Measurements from ENCODE around the gene TBRG1.

The TBRG1 gene

DNA sequence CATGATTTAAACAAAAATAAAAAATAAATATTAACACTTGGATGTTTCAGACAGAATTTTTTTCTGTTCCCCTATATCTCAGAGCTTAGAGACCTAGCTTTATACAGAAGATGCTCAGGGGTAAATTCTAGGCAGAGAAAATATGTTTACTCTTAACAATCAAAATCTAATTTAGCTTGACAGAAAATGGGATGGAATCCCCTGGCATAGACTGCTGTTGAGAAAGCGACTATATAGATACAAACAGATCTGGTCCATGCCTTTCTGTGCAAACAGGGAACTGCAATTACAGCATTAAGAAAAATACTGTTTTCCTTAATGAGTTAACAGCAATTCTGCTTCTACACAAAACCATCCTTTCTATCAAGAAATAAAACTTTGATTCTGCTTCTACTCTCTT, 36.3 kb downstream of the TBRG1 start:
- no peak for DNase-seq (ENCODE audit: low spot score)

DNA sequence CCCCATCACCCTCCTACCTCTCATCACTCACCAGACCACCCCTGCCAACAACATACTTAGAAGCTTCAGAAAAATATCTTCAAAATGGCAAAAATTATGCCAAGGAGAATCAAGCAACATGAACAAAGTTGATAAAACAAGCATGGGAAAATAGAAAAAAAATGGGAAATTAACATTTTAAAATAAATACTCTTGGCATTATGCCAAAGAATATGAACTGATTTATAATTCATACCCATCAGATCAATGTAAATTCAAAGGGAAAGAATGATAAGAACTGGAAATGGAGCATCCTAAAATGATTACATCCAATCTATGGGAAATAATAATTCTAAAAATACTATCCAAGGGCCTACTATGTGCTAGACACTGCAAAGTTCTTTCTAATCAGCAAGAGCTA, 38.9 kb downstream of the TBRG1 start:
- no peak for DNase-seq (ENCODE audit: low spot score)

DNA sequence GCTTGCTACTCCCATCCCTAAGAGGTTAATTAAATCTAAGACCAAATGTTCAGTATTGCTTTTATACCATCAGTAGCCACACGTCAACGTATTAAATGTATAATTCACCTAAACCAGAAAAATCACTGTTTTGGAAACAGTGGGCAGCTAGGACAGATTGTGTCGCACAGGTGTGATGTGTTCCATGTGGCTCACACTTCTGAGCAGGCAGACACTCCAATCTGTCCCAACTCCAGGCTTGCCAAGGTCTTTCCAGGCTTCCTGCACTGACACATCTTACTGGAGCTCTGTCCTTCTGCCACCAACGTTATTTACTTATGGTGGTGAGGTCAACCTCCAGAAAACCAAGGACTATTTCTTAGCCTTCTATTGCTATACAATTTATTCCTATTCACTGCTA, 39.4 kb downstream of the TBRG1 start:
- DNase-seq (ENCODE audit: low spot score): no peak

DNA sequence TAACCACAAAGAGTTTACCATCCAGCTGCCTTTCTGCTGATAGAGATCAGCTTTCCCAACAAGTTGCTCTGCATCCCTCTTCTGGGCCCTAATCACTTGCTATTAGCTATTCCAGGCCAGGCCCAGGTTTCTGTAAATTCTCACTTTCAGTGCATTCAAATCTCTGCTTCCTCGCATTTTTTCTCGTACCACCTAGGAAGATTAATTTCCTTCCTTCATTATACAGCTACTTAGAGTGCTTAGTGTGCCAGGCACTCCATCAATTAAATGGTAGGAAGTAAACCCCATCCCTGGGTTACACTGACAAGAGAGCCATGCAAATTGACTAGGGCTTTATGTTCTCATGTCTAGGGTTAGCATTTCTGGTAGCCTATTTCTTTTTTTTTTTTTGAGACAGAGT, 41.2 kb downstream of the TBRG1 start:
- no peak for DNase-seq (ENCODE audit: low spot score)

DNA sequence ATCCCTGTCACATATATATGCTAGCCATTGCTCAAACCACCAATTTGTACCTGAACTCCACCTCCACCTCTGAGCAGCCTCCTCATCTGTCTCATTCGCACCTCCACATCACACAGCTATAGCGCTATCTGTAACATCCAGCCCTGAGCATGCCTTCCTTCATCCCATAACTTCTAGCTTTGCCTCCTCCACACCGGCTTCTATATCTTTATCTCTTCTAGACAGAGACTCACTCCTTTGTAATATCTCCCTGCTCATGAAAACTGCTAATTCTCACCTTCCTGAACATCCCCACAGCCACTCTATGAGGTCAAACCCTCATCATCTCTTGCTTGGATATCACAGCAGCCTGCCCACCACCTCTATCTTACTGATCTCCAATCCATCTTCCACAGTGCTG, 44.9 kb downstream of the TBRG1 start:
- DNase-seq (ENCODE audit: low spot score): no peak

DNA sequence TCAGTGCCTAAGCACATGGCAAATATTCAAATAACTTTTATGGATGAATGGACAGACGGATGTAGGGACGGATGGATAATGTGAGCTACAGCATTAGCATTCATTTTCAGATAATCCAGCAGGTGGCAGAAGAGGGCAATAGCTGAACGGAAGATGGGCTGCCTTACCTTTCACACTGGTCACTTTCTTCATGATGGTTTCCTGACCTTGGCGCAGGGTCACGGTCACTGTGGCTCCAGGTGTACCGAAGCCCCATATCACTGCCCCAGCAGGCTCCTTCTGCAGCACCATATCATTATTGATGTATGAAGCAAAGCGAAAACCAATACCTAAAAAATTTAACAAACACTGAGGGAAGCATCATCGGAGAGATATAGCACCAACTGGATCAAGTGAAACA, 46.5 kb downstream of the TBRG1 start:
- peak; percentile 56 for DNase-seq (ENCODE audit: low spot score)

DNA sequence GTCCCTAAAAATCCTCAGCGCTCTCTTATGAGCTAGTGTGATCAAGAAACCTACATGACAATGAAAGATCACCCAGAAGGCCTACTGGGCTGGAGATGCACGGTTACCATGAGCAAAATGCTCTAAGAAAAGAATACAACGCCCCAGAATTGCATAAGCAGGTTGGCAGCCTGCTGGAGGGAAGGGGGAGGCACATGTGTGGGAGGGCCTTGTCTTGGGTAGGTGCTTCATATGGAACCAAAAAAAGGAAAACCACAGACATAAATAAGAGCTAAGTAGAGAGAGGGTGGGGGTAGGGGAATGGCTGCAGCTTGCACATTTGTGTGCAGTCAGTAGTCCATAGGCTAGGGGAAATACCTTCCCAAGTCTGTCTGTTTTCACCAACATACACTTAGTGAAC, 48.1 kb downstream of the TBRG1 start:
- DNase-seq (ENCODE audit: low spot score): no peak

DNA sequence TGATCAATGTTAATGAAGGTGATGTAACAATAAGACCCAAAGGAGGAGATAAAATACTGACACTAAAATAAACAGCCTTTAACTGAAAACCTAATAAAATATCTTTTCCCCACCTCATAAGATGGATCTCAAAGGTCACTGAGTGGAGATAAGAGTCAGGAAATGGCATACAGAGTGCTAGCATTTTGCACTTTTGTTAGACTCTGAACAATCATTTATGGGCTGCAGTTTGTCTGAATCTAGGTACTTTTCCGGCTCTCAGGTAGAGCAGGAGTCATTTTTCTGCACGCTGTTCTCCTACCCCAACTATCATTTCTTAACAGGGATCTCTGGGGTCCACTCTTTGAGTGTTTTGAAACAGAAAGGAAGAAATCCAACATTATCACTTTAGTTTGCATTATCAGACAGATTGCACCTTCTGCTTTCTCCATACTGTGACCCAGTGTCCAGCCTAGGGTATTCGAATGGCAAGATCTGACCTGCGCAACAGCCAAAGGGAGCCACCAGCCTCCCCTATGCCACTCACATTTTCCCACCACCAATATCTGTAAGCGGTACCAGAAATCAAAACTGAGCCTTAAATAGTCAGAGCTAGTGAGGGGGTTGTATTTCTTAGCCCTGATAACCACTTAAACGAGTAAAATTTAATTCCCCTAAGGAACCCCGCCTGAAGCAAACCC, 50.0 kb downstream of the TBRG1 start:
- DNase-seq (ENCODE audit: low spot score): no peak

DNA sequence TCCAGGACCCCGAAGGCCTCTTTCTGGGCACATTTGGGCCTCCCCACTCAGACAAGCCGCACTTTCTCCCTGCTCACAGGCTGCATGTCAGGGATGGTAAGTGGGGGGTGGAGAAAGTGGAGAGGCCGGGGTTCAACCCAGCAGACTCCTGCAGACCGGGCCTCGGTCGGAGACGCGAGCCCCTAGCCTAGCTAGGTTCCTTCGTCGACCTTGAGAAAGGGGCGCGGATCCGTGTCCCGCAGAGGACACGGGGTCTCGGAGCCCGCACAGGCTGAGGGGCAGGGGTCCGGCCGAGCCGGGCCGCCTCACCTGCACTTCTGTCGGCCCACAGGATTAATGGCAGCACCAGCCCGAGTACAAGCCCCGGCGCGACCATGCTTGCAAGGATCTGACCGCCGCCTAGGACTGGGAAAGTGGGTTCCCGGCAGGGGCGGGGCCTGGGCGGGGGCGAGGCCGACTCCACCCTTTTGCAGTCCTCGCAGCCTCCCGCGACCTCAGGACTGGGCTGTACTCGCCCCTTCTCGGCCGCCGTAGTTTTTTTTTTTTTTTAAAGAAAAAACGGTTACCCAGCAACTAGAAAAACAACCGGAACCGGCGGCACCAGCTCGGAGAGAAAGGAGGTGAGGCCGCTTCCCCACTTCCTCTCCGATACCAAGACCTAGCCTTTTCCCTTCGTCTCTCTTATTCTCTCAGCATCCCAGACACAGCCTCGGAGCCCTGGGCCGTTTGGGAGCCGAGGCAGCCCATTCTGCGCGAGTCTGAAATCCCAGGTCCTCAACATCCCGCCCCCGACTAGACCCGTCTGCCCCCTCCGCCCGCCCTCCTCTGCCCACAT, 50.9 kb downstream of the TBRG1 start, which contains the start of the genes SIAE and SPA17:
Gene SIAE (minus strand): TSS at position 407 of the 835 bp plus-strand sequence. CDS start 31 bp downstream, at position 376.
Gene SPA17 (plus strand): TSS at position 572 of the 835 bp plus-strand sequence. CDS start 1,361 bp downstream, outside the sequence.
- DNase-seq (ENCODE audit: low spot score): peak; percentile 87

DNA sequence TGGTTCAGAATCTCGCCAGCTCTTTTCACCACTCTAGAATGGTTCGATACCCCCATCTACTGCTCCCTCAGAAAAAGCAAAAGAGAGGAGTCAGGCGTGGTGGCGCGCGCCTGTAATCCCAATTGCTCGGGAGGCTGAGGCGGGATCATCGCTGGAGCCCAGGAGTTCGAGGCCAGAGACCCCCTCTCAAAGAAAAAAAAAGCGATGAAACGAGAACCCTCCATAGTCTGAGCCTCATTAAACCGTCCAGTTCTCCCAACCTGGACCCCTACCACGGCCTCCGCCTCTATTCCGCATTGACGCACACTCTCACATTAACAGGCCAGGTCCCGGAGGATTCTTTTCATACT, 51.5 kb downstream of the TBRG1 start:
- DNase-seq (ENCODE audit: low spot score): no peak

DNA sequence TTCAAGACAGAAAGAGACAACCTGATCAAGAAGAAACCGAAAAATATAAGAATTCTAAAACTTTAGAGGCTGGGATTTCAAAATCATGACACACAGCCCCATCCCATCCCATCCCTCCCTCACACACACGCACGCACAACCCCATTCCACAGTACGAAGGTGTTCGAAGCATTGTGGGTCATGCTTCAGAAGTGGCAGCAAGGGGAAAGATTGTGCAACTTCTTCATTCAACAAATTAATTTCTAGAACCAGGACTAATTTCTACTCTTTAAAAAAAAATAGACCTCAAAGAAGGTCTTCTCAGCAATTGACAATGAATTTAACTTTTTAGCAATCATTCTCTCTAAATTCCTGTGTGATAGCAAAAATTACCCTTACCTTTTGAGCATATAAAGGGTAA, 51.9 kb downstream of the TBRG1 start:
- no peak for DNase-seq (ENCODE audit: low spot score)

DNA sequence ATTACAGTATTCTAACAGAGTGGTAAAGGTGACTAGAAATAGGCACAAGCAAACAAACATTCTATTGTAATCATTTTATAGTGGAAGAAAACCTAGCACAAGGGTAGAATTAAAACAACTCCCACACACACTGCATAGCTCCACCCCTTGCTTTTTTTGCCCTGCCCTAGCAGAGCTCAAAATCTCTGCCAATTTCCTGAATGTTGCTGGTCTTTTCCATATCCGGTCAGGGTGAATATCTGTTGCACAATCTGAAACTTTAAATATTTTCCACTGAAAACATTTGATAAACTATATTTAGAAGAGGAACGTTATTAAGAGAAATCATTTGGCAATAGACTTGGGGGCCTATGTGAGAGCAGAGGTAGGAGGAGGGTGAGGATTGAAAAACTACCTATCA, 53.7 kb downstream of the TBRG1 start:
- DNase-seq (ENCODE audit: low spot score): no peak

DNA sequence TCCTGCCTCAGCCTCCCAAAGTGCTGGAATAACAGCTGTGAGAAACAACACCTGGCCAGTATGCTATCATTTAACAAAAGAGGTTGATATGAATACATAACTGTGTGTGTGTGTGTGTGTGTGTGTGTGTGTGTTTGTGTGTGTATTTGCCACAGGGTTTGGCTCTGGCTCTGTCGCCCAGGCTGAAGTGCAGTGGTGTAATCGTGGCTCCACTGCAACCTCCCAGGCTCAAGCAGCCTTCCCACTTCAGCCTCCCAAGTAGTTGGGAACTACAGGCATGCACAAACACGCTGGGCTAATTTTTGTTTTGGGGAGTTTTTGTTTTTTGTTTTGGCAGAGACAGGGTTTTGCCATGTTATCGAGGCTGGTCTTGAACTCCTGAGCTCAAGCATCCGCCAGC, 55.8 kb downstream of the TBRG1 start:
- DNase-seq (ENCODE audit: low spot score): no peak

DNA sequence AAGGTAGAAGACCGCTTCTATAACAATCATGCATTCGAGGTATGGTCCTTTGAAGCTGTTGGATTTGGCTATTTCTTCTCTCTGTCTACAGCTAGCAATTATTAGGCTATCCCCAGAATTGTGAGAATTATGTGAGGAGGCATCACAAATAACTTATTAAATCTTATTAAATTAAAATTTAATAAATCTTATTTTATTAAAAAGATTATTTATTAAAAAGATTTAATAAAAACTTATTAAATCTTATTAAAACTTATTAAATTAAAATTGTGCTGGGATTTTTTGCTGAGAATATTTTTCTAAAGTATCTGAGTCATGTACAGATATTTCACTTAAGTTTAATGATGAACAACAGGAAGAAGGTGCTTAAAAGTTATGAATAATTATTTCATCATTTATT, 58.8 kb downstream of the TBRG1 start:
- DNase-seq (ENCODE audit: low spot score): no peak

DNA sequence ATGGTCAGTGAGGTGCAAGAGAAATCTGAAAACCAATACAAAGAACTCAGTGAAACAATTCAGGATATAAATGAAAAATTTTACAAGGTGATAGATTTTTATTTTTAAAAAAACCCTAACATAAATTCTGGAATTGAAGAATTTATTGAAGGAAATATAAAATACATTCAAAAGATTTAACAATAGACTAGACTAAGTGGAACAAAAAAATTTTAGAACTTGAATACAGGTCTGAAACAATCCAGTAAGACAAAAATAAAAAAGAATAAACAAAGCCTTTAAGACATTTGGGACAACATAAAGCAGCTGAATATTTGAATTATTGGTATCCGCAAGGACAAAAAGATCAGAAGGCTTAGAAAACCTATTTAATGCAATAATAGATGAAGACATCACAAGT, 59.8 kb downstream of the TBRG1 start:
- DNase-seq (ENCODE audit: low spot score): no peak

Measured in hematopoietic multipotent progenitor cell treated with erythropoietin and hydrocortisone succinate and interleukin-3 and kit ligand, for 15 days (in vitro differentiated cells).